ENCODE results near the gene HOXD10.

The HOXD10 gene

GRCh38 chr2:176152350-176153181 lies 36.0 kb downstream of the HOXD10 start:
- peak; percentile 31 for DNase-seq

DNA sequence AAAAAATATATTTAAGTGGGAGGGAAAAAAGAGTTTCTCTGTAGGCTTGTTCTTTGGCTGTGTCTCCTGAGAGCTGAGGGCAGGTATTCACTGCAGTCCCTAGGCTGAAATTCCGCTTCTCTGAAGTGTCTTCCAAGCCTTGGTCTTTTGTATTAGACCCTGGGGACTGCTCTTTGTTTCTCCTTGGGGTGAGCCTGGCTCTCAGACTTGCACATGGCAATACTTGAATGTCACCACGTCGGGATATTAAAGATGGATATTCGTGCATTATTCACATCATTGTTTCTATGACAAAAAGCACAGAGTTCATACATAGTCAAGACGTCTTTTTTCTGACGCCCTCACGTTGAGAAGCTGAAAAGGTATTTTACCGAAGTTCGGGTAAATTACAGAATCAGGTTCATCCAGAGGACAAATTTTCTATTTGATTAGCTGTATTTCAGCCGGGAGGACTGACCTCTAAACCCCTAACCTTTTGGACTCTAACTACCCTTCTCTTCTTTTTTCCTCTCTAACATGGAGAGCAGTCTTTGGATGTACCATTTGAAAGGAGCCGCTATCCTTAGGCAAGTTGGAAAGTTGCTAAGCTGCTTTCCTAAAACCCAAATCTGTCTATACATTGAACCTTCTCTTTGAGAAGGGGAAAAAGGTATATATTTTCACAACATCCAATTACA lies 38.1 kb downstream of the HOXD10 start:
- DNase-seq: no peak

DNA sequence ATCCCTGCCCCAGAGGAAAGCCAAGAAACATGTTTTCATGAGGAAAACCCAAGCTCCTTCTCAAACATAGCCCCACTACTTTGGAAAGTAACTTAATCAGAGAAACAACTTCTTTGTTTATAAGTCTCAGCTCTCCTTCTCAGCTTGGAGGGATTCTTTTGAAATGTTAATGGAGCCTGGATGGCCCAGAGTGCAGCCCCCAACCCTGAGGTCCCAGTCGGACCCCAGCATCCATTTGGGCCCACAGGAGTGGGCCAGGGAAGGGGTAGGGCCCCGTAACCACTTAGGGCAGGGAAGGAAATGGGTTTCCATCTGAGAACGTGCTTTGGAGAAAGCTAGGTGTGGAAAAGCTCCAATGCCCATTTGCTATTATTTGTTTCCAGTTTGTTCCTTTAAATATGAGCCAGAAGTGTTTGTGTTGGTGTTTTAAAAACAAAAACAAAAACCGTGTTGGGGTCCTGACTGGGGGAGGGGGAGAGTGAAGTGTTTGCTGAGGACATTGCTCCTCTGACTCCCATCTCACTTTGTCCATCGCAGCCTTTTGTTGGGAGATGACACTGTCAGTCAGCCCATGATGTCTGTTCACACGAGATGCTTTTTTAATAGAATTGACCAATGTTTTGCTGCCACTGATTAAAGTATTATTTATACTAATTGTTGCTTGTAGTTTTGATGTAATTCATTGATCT lies 38.9 kb downstream of the HOXD10 start:
- no peak for DNase-seq

DNA sequence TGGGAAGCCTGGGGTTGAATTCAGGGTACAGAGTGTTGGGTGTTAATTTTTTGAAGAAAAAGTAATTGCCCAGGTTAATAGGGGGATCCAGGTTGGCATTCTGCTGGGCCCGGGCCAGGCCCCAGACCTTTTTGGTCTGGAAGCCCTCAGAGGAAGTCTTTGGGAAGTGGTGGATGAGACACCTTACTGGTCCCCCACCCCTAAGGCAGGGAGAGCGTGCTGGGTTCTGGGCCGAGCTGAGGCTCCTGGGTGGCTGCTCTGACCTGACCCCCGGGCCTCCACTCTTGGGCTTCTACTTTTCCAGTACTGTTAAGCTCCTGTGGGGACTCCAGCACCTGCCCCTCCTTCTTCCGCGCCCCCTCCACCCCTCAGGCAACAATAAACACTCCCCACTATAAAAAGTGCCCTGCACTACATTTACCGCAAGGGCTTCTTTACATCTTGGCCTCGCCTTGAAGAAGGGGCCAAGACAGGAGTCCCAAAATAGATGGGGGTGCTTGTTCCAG lies 39.8 kb downstream of the HOXD10 start:
- no peak for DNase-seq

DNA sequence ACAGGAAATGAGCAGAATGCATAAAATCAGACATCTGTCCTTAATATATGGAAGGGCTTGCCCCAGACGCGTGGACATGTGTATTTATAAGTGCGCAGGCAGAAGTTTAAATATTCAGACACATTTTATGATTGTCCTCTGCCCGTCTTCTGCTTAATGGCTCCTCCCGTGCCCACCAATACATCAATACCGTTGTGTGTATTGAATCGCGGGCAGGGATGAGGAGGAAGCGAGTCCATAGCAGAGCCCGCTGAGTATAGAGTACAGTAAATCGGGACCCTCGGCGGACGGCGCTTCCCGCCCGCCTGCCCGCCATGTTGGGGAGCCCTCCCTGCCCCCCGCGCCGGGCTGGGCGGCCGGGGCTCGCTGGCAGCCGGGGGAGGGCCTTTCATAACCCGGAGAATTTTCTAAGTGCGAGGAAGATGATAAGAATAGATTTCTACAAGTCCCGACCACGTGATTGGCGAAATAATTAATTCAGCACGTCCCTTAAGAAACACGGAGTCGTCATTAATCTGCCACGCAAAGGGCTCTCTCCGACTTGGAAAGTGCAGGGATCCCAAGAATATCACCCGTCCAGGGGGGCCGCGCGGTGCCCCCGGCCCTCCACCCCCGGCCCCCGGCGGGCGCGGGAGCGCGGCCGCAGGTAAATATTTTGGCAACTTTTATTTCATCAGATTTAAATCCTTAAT lies 40.4 kb downstream of the HOXD10 start, which contains the start of gene HOXD3:
TSS of gene HOXD3 (plus strand) at position 501 of the 692 bp plus-strand sequence. CDS start 11,808 bp downstream, outside the sequence.
- DNase-seq: peak; percentile 30

DNA sequence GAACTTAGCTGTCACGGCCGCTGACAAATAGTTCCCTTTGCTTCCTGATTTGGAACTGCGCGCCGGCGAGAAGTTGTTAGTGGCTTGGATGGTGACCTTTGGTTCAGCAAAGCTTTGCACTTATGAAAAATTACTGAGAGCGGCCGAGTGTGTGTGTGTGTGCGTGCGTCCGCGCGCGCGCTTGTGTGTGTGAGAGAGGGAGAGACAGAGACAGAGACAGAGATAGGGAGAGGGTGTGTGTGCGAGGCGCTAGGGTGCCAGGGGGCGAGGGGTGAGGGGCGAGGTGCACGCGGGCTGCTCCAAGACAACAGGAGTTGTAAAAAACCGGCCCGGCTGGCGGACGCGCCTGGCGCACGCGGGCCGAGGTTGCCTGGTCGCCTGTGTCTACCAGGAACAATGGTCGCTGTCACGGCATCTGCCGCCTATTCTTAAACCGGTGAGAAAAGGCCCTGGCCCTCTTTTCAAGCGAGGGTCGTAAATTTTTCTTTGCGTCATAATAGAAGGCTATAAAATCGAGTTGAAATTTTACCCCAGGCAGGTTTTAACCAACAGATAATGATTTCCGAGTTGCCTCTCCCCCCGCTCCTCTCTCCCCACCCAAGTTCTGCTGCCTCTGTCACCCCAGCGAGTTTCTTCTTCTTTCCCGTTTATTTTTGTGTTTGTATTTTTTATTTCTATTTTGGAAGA lies 41.1 kb downstream of the HOXD10 start:
- DNase-seq: peak; percentile 60

GRCh38 chr2:176158186-176158591 lies 41.6 kb downstream of the HOXD10 start:
- DNase-seq: peak; percentile 23

- DNase-seq: no peak
Measured at GRCh38 chr2:176158855-176159662, 42.5 kb downstream of the HOXD10 start.

- no peak for DNase-seq
Measured at GRCh38 chr2:176159663-176160250, 43.2 kb downstream of the HOXD10 start.

GRCh38 chr2:176160251-176160985 lies 43.8 kb downstream of the HOXD10 start:
- no peak for DNase-seq

GRCh38 chr2:176160986-176161824 lies 44.6 kb downstream of the HOXD10 start:
- no peak for DNase-seq

DNA sequence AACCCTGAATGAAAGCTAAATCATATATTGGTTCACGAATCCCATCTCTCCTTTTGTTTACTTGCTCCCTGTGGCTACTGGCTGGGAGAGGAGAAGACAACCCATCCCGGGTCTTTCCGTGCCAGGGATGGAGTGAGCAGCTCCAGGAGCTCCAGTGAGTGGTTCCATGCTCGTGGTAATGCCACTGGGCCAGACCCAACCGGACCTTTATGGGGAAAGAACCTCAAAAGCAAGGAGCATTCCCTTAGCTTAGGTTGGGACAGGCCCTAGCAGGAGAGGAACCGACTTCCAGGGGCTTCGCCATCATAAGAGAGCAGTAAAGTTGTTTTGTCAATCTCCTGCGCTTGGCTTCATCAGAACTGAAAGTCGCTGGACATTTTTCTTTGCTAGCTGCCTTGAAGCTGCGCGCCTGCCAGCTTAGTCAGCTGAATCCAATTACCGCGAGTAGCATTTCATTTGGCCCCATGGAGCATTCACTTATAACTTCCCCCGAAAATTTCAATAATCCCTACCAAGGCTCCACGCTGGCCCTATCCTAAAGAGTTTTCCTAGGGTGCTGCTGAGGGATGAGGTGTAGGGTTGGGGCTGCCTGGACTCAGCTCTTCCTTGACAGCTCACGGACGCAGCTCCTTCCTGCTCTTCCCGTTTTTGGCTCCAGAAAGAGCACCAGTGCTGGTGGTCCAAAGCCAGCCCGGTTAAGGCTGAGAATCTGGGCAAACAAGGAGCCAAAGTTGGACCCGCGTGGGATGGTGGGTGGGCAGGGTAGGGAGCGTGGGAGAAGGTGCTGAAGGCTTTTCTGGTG lies 45.4 kb downstream of the HOXD10 start:
- DNase-seq: no peak

DNA sequence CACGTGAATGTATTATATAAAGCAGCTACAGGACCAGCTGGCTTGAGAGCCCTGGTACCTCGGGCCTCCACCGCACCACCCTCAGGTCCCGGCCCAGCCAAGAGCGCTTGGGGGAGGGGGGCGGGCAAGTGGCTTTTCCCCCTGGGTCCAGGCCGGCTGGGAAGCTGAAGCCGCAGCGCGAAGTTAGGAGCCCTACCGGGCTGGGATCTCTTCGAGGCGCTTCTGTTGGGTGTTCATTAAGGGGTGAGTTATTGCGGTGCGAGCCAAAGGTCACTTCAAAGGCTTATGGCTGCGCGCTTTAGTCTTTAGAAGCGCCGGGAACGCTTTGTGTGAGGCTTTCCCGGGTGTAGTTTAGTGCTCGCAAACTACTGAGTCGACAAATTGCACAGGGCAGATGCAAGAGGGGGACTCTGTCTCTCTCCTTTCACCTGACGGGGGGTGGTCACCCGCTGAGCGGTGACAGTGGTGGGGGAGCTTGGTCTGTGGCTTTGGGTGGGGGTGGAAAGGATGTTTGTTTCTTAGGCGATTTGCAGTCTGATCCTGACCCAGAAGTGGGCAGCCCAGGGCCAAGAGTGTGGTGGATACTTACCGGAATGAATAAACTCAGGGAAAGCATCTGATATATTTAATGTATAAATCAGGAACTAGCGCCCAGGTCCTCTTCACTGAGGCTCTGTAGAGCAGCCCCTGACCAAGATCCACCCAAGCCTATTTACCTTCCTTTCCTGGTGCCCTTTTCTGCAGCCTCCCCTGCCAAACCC lies 46.5 kb downstream of the HOXD10 start:
- no peak for DNase-seq

- DNase-seq: peak; percentile 51
Measured at GRCh38 chr2:176163672-176164056, 47.1 kb downstream of the HOXD10 start.

DNA sequence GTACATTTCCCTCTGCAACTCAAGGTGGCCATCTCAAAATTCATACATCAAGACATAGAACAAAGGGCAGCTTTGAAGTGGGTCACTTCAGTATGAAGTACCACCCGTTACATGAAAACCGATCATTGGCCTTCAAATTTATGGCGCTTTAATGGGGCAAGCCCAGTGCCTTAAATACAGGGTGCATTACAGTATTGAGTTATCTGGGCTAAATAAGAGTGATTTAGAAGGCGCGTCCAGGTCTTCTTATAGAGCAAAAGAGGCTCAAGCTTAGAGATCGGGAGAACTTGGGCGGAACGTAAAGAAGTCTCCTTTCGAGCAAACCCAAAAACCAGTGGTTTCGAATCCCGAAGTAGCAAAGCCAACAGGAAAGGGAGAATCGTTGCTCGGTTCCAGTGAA lies 47.6 kb downstream of the HOXD10 start:
- DNase-seq: no peak

DNA sequence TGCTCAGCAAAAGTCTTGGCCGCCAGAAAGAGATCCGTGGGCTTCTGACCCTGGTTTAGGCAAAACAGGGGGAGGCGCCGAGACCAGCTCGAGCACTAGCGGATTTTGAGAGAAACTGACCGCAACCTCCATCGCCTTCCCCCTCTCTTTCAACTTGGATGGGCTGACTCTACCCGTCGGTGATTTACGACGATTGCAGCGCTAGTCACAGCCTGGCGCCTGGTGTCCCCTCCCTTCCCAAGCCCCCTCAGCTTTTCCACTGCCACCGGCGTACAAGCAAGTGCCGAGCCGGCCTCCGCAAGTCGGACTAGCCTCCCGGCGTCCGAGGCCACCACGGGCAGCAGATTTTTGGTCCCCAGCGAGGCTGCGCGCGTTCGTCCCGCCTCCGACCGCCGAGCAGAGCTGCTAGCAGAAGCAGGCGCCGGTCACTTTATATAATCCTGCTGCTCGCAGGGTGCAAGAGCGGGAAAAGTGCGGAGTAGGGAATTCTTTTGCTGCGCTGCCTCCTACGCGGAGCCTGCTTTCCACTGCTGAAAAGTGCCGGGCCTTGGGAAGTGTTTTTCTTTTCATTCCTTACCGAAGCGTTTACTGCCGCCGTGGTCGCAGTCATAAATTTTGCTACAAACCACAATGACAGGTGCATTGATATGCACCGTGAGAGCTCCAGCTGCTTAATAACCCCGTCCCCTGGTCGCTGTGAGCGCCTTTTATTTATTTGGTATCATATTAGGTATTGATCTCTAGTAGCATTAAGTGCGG lies 48.2 kb downstream of the HOXD10 start:
- no peak for DNase-seq
